ENCODE measurements around the gene SEMA3F.

Gene SEMA3F

GRCh38 chr3:50158530-50159146, 3.5 kb downstream of the SEMA3F start:
- no peak overlapping the region for H3K9ac ChIP-seq (ENCODE audit: low read length)

GRCh38 chr3:50160561-50160983, 5.4 kb downstream of the SEMA3F start:
- Histone ChIP-seq H3K9ac (ENCODE audit: low read length) (no peak overlapping the region), H3K27me3 (ENCODE audit: low read depth, low read length) (0 out of 2 replicates have a peak, but pooled peaks cover 5% of the 10 kb centered on the region), H3K4me3 (ENCODE audit: low read length) (no peak overlapping the region), H3K36me3 (replicated peaks; ENCODE audit: low read depth, low read length) (no peaks in the 10 kb centered on the region), H3K9me3 (ENCODE audit: insufficient read depth, low read length) (no peaks in the 10 kb centered on the region), H2AFZ (ENCODE audit: low read depth, low read length) (no peak overlapping the region), H3K79me2 (ENCODE audit: low read length) (no peaks in the 10 kb centered on the region), H3K4me2 (ENCODE audit: low read length) (no peak overlapping the region), H4K20me1 (ENCODE audit: insufficient read depth, low read length) (no peaks in the 10 kb centered on the region), H3K4me1 (ENCODE audit: low read length) (no peaks in the 10 kb centered on the region), H3K27ac (ENCODE audit: low read length) (no peak overlapping the region)
- TF ChIP-seq EZH2phosphoT487 (IDR thresholded peaks at IDR 0.05; ENCODE audit: low read depth) (no peak), CTCF (IDR thresholded peaks at IDR 0.05; ENCODE audit: low read depth, low read length) (no peak)

More at GRCh38 chr3:50158530-50159146, 3.5 kb downstream of the SEMA3F start:
- Histone ChIP-seq H3K36me3 (replicated peaks; ENCODE audit: low read depth, low read length) (no peaks in the 10 kb centered on the region), H3K27me3 (ENCODE audit: low read depth, low read length) (peaks cover 13% of the 10 kb centered on the region), H3K9me3 (ENCODE audit: insufficient read depth, low read length) (no peaks in the 10 kb centered on the region), H3K4me3 (ENCODE audit: low read length) (no peak overlapping the region), H3K79me2 (ENCODE audit: low read length) (no peaks in the 10 kb centered on the region), H4K20me1 (ENCODE audit: insufficient read depth, low read length) (no peaks in the 10 kb centered on the region), H3K4me2 (ENCODE audit: low read length) (no peak overlapping the region), H3K27ac (ENCODE audit: low read length) (no peak overlapping the region), H3K4me1 (ENCODE audit: low read length) (no peaks in the 10 kb centered on the region), H2AFZ (ENCODE audit: low read depth, low read length) (no peak overlapping the region)
- TF ChIP-seq CTCF (IDR thresholded peaks at IDR 0.05; ENCODE audit: low read depth, low read length), result no peak

DNA sequence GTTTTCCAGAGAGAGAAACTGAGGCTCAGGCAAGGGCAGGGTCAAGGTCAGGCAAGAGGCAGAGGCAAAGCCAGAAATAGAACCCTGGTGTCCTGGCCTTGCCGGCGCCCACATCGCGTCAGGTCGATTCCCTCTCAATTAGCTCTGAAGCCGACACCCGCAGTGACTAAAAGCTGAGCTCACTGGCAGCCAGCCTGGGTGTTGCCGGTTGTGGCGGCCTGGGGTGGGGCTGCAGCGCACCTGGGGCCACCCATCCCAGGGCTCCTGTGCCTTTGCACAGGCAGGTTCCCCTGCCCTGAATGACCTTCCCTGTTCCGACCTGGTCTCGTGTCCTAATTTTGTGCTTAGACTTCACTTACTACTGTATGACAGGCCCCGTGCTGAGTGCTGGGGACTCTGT, 6.2 kb downstream of the SEMA3F start:
- no peaks in the 10 kb centered on the region for H3K79me2 ChIP-seq (ENCODE audit: low read length)
- no peak overlapping the region for H3K27ac ChIP-seq (ENCODE audit: low read length)
- no peaks in the 10 kb centered on the region for H3K27me3 ChIP-seq (ENCODE audit: low read depth, low read length)
- no peak overlapping the region for H3K4me3 ChIP-seq (ENCODE audit: low read length)
- H3K9ac ChIP-seq (ENCODE audit: low read length), result no peak overlapping the region
- H3K4me1 ChIP-seq (ENCODE audit: low read length), result no peaks in the 10 kb centered on the region
- no peak for TF ChIP-seq EZH2phosphoT487 (IDR thresholded peaks at IDR 0.05; ENCODE audit: low read depth)
- TF ChIP-seq CTCF (IDR thresholded peaks at IDR 0.05; ENCODE audit: low read depth, low read length), result no peak
- H3K36me3 ChIP-seq (replicated peaks; ENCODE audit: low read depth, low read length), result no peaks in the 10 kb centered on the region
- no peak overlapping the region for H3K4me2 ChIP-seq (ENCODE audit: low read length)
- no peaks in the 10 kb centered on the region for H3K9me3 ChIP-seq (ENCODE audit: insufficient read depth, low read length)
- no peak overlapping the region for H2AFZ ChIP-seq (ENCODE audit: low read depth, low read length)
- H4K20me1 ChIP-seq (ENCODE audit: insufficient read depth, low read length), result no peaks in the 10 kb centered on the region

- H3K27me3 ChIP-seq (ENCODE audit: low read depth, low read length), result no peaks in the 10 kb centered on the region
- no peak overlapping the region for H3K9ac ChIP-seq (ENCODE audit: low read length)
- H3K4me3 ChIP-seq (ENCODE audit: low read length), result no peak overlapping the region
- no peaks in the 10 kb centered on the region for H3K79me2 ChIP-seq (ENCODE audit: low read length)
- no peaks in the 10 kb centered on the region for H3K9me3 ChIP-seq (ENCODE audit: insufficient read depth, low read length)
- H3K4me1 ChIP-seq (ENCODE audit: low read length), result no peaks in the 10 kb centered on the region
- H4K20me1 ChIP-seq (ENCODE audit: insufficient read depth, low read length), result no peaks in the 10 kb centered on the region
- no peak overlapping the region for H3K4me2 ChIP-seq (ENCODE audit: low read length)
- no peak overlapping the region for H3K27ac ChIP-seq (ENCODE audit: low read length)
- H3K36me3 ChIP-seq (replicated peaks; ENCODE audit: low read depth, low read length), result no peaks in the 10 kb centered on the region
- no peak for TF ChIP-seq CTCF (IDR thresholded peaks at IDR 0.05; ENCODE audit: low read depth, low read length)
- TF ChIP-seq EZH2phosphoT487 (IDR thresholded peaks at IDR 0.05; ENCODE audit: low read depth), result no peak
- H2AFZ ChIP-seq (ENCODE audit: low read depth, low read length), result no peak overlapping the region
Observed at GRCh38 chr3:50162034-50162883, 7.1 kb downstream of the SEMA3F start.
